Mammary epithelial cell (primary cell): ENCODE results near the gene NLN.

Experiments used
- CTCF ChIP-seq, 2 donors: IDR thresholded peaks in 1 of 2; conservative IDR thresholded peaks in 1 of 2; 2 replicates each; pipeline ENCODE4 v1.5.1; 2011 to 2012; ENCODE audit warnings: inconsistent platforms in 2 of 2, low read length in 2 of 2, mild to moderate bottlenecking in 2 of 2, control low read depth in 1 of 2, low read depth in 1 of 2; ENCODE audit not compliant: insufficient read depth in 1 of 2; ENCODE audit errors: extremely low read depth in 1 of 2
- EZH2 ChIP-seq: IDR thresholded peaks from 2 replicates; pipeline ENCODE4 v1.6.1; 2012; ENCODE audit warnings: low read length, inconsistent platforms, borderline replicate concordance

GRCh38 chr5:65693121-65693520 is 28.9 kb upstream of the NLN start:
- TF ChIP-seq EZH2 (no peak), CTCF (conservative IDR thresholded peaks at IDR 0.05 in 1 of 2, IDR thresholded peaks at IDR 0.05 in 1 of 2; ENCODE audit: extremely low read depth in 1 of 2, insufficient read depth in 1 of 2, low read depth in 1 of 2, low read length in 2 of 2) (no peak)
